GM12892 (cell line): Measurements from ENCODE around the gene HOGA1.

Experiments used
- POLR2A ChIP-seq: IDR thresholded peaks from 2 replicates; pipeline ENCODE4 v1.6.1; 2011; ENCODE audit warnings: low read depth, low read length, control low read depth
- POLR2AphosphoS5 ChIP-seq: IDR thresholded peaks from 2 replicates; pipeline ENCODE4 v1.6.1; 2011; ENCODE audit warnings: low read depth, low read length, control low read depth
- TAF1 ChIP-seq: IDR thresholded peaks from 2 replicates; pipeline ENCODE4 v1.6.1; 2011; ENCODE audit warnings: low read depth, mild to moderate bottlenecking, control low read depth, low read length, borderline replicate concordance

DNA sequence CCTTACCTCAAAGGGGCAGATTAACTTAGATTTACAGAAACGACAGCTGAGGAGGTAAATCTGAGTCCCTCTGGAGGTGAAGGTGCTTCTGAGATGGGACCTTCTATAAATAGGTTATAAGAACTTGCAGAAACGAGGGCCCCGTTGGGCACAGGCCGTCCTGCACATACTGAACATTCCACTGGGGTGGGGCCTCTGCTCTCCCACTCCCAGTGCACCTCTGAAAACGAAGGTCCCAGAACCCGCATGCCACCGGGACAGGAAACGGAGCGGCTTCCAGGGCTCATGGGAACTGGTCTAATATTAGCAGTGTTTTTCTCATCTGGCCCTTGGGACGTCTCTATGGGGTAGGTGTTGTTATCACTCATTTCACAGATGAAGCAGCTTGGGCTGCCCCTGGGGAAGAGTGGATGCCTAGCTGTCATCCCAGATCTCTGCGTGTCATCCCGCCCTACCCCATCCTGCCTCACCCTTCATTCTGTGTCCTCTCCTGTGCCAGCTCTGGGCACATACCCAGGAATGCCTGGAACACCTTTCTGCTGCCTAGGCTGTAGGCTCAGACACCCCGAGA is 24.9 kb downstream of the HOGA1 start:
- TF ChIP-seq POLR2A, result no peak
- no peak for TF ChIP-seq POLR2AphosphoS5
- TF ChIP-seq TAF1, result no peak
